Cardiac fibroblast (primary cell): ENCODE data around the gene UBR3.
"Not testable (repeated sequence)": the region's sequence is repeated elsewhere in the genome, so short reads cannot be mapped to it uniquely, and the experiment has no call there.

ENCODE experiments used
- DNase-seq, 2 donors: peaks; one replicate each; pipeline versions ENCODE4 v3.0.0 to v3.0.0-alpha.2; 2010; ENCODE audit warnings: low read depth in 2 of 2
- H3K4me3 ChIP-seq, 2 donors: replicated peaks in 1 of 2; 1 replicate in 1 of 2; 2 replicates in 1 of 2; pipeline ENCODE4 v1.5.1; 2011; ENCODE audit warnings: low read depth in 2 of 2, low read length in 2 of 2, mild to moderate bottlenecking in 2 of 2, moderate library complexity in 1 of 2
- TF ChIP-seq, protein P1 (sequence below): IDR thresholded peaks from one replicate; pipeline ENCODE4 v1.5.1; 2011; ENCODE audit warnings: low read depth, mild to moderate bottlenecking, low read length, inconsistent platforms

The UBR3 gene

GRCh38 chr2:169946092-169946491, 118.8 kb downstream of the UBR3 start:
- DNase-seq = no peak
- H3K4me3 ChIP-seq = no peak overlapping the region
- TF ChIP-seq, protein P1, sequence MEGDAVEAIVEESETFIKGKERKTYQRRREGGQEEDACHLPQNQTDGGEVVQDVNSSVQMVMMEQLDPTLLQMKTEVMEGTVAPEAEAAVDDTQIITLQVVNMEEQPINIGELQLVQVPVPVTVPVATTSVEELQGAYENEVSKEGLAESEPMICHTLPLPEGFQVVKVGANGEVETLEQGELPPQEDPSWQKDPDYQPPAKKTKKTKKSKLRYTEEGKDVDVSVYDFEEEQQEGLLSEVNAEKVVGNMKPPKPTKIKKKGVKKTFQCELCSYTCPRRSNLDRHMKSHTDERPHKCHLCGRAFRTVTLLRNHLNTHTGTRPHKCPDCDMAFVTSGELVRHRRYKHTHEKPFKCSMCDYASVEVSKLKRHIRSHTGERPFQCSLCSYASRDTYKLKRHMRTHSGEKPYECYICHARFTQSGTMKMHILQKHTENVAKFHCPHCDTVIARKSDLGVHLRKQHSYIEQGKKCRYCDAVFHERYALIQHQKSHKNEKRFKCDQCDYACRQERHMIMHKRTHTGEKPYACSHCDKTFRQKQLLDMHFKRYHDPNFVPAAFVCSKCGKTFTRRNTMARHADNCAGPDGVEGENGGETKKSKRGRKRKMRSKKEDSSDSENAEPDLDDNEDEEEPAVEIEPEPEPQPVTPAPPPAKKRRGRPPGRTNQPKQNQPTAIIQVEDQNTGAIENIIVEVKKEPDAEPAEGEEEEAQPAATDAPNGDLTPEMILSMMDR = no peak

GRCh38 chr2:169946546-169946945, 119.3 kb downstream of the UBR3 start:
- DNase-seq = no peak
- TF ChIP-seq, protein P1 = no peak
- H3K4me3 ChIP-seq = no peak overlapping the region

DNA sequence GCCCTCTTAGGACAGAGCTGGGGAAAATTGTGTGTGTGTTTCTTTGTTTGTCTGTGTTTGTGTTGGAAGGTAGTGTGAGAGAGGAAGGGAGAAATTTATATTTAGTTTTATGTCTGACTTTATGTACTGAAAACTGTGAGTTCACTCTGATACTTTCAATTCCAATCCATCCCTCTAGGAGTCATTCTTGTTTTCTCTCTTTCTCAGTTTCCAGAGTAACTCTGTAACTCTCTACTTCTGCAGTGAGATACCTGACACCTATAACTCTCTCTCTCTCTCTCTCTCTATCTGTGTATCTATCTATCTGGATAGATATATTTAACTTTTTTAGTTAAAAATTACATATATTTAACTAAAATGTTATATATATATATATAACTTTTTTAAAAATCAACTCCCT, 128.7 kb downstream of the UBR3 start:
- no peak for DNase-seq

DNA sequence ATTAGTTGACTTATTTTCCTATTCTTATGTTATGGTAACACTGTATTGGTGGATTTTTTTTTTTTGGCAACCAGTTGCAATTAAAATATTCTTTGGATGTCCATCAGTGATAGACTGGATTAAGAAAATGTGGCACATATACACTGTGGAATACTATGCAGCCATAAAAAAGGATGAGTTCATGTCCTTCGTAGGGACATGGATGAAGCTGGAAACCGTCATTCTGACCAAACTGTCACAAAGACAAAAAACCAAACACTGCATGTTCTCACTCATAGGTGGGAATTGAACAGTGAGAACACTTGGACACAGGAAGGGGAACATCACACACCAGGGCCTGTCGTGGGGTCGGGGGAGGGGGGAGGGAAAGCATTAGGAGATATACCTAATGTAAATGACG, 130.0 kb downstream of the UBR3 start:
- not testable (repeated sequence) for H3K4me3 ChIP-seq, DNase-seq

More for the DNA sequence above, 128.7 kb downstream of the UBR3 start:
- TF ChIP-seq, protein P1 = no peak
- no peak overlapping the region for H3K4me3 ChIP-seq

DNA sequence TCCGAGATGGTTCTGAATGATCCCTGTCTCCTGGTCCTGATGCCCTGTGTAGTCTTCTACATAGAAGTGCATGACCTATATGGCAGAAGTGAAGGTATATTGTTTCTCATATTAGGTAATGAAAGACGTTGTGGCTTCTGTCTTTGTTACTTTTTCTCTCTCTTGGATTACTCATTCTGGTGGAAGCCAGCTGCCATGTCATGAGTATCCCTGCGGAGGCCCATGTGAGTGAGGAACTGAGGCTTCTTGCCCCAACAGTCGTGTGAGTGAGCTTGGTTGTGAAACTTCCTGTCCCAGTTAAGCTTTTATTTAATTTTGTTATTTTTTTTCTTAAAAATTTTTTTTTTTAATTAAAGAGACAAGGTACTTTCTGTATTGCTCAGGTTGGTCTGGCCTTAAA, 134.7 kb downstream of the UBR3 start:
- H3K4me3 ChIP-seq = no peak overlapping the region
- TF ChIP-seq, protein P1 = no peak
- peak; percentile 79 to 97 for DNase-seq

- peak in 1 of 2 donors; percentile 58 for DNase-seq
- TF ChIP-seq, protein P1 = no peak
- H3K4me3 ChIP-seq = no peak overlapping the region
Observed at GRCh38 chr2:169963786-169964185, 136.5 kb downstream of the UBR3 start.

- TF ChIP-seq, protein P1 = no peak
- H3K4me3 ChIP-seq = no peak overlapping the region
- DNase-seq = no peak
Observed at GRCh38 chr2:169964740-169965139, 137.5 kb downstream of the UBR3 start.
